Neural progenitor cell (in vitro differentiated cells): ENCODE data around the gene ADGRE2. TPM values are rescaled to one million over a fixed set of nuclear protein-coding genes. Genes with fewer than 3 reads are reported as not detected.
"Not testable (repeated sequence)": the region's sequence is repeated elsewhere in the genome, so short reads cannot be mapped to it uniquely, and the experiment has no call there.

ENCODE experiments used
- DNase-seq: peaks from one replicate; pipeline ENCODE4 v3.0.0-alpha.2; 2016; ENCODE audit warnings: low spot score
- H2AFZ ChIP-seq: fragments of 200-600 bp; sonication (generic); replicated peaks from 2 replicates; pipeline ENCODE4 v1.6.1; 2016; ENCODE audit warnings: antibody characterized with exemption
- H3F3A ChIP-seq: fragments of 200-600 bp; sonication (generic); 2 replicates; pipeline ENCODE4 v1.6.1; 2016; ENCODE audit warnings: antibody characterized with exemption, low read depth
- H3K27ac ChIP-seq: fragments of 200-600 bp; sonication (generic); 2 replicates; pipeline ENCODE4 v1.5.1; 2016; ENCODE audit warnings: mild to moderate bottlenecking
- H3K27me3 ChIP-seq: fragments of 200-600 bp; sonication (generic); 2 replicates; pipeline ENCODE4 v1.6.1; 2016; ENCODE audit warnings: mild to moderate bottlenecking, moderate library complexity
- H3K36me3 ChIP-seq: fragments of 200-600 bp; sonication (generic); 2 replicates; pipeline ENCODE4 v1.5.1; 2016
- H3K4me1 ChIP-seq: fragments of 200-600 bp; sonication (generic); 2 replicates; pipeline ENCODE4 v1.6.1; 2016; ENCODE audit warnings: mixed run types
- H3K4me2 ChIP-seq: fragments of 200-600 bp; sonication (generic); 2 replicates; pipeline ENCODE4 v1.6.1; 2016
- H3K4me3 ChIP-seq: fragments of 200-600 bp; sonication (generic); 2 replicates; pipeline ENCODE4 v1.5.1; 2016
- H3K79me2 ChIP-seq: fragments of 200-600 bp; sonication (generic); 2 replicates; pipeline ENCODE4 v1.6.1; 2016; ENCODE audit warnings: low read depth
- H3K9ac ChIP-seq: fragments of 200-600 bp; sonication (generic); 2 replicates; pipeline ENCODE4 v1.6.1; 2016
- H3K9me3 ChIP-seq: fragments of 200-600 bp; sonication (generic); 2 replicates; pipeline ENCODE4 v1.5.1; 2016; ENCODE audit warnings: low read depth
- H4K20me1 ChIP-seq: fragments of 200-600 bp; sonication (generic); 2 replicates; pipeline ENCODE4 v1.6.1; 2016; ENCODE audit warnings: low read depth
- H3K27ac Mint-ChIP-seq: 3 replicates; pipeline ENCODE4 v1.8.0; 2021; ENCODE audit warnings: mixed read lengths
- H3K27me3 Mint-ChIP-seq: 2 replicates; pipeline ENCODE4 v1.8.0; 2022; ENCODE audit warnings: low read depth, mild to moderate bottlenecking, inconsistent platforms, moderate library complexity, mixed read lengths; ENCODE audit not compliant: insufficient read depth
- H3K36me3 Mint-ChIP-seq: 3 replicates; pipeline ENCODE4 v1.8.0; 2021; ENCODE audit warnings: mixed read lengths
- H3K4me1 Mint-ChIP-seq: 3 replicates; pipeline ENCODE4 v1.8.0; 2021; ENCODE audit warnings: mixed read lengths
- H3K4me3 Mint-ChIP-seq: 3 replicates; pipeline ENCODE4 v1.8.0; 2021; ENCODE audit warnings: mild to moderate bottlenecking, moderate library complexity, mixed read lengths
- H3K9me3 Mint-ChIP-seq: 3 replicates; pipeline ENCODE4 v1.8.0; 2020; ENCODE audit warnings: mixed read lengths
- CTCF ChIP-seq: fragments of 200-600 bp; sonication (generic); IDR thresholded peaks from 2 replicates; pipeline ENCODE4 v1.5.1; 2017; ENCODE audit warnings: antibody characterized with exemption, mild to moderate bottlenecking
- EZH2 ChIP-seq: fragments of 200-600 bp; sonication (generic); IDR thresholded peaks from 2 replicates; pipeline ENCODE4 v1.6.1; 2017; ENCODE audit warnings: antibody characterized with exemption, mild to moderate bottlenecking, moderate library complexity
- EZH2phosphoT487 ChIP-seq: fragments of 200-600 bp; sonication (generic); IDR thresholded peaks from 2 replicates; pipeline ENCODE4 v1.6.1; 2017; ENCODE audit warnings: antibody characterized with exemption
- total RNA-seq: library from RNA; depleted of rRNA; stranded (reverse); fragments of >200 nt; gene quantifications from 2 replicates; pipeline ENCODE4 v1.2.3, GENCODE V29; 2015; ENCODE audit warnings: low replicate concordance

ADGRE2 gene
- total RNA-seq, 1 donor from 2014 or later = 0.28 TPM

- Histone ChIP-seq H3K27ac (no peak overlapping the region), H3K9me3 (no peaks in the 10 kb centered on the region), H3F3A (no peaks in the 10 kb centered on the region), H3K79me2 (no peaks in the 10 kb centered on the region), H3K4me2 (no peak overlapping the region), H3K27me3 (no peaks in the 10 kb centered on the region), H2AFZ (no peak overlapping the region), H3K4me3 (no peak overlapping the region), H3K36me3 (no peaks in the 10 kb centered on the region), H4K20me1 (no peaks in the 10 kb centered on the region), H3K4me1 (no peaks in the 10 kb centered on the region), H3K9ac (no peak overlapping the region)
- TF ChIP-seq EZH2phosphoT487 (no peak), CTCF (no peak), EZH2 (no peak)
- Mint-ChIP-seq H3K27ac (no peak overlapping the region), H3K27me3 (peaks cover 5% of the 10 kb centered on the region), H3K4me1 (no peaks in the 10 kb centered on the region), H3K9me3 (peaks cover 2% of the 10 kb centered on the region), H3K4me3 (no peak overlapping the region), H3K36me3 (no peaks in the 10 kb centered on the region)
- no peak for DNase-seq
Observed at GRCh38 chr19:14795078-14795721, 16.8 kb upstream of the ADGRE2 start.

GRCh38 chr19:14792250-14792649 lies 13.9 kb upstream of the ADGRE2 start:
- not testable (repeated sequence) for H3K9me3 ChIP-seq, H3K9me3 Mint-ChIP-seq, H3K36me3 Mint-ChIP-seq, H3K27ac Mint-ChIP-seq, H3F3A ChIP-seq, H3K27me3 ChIP-seq, H3K4me1 ChIP-seq, H4K20me1 ChIP-seq, H3K4me3 ChIP-seq, H3K4me2 ChIP-seq, H3K79me2 ChIP-seq, H3K9ac ChIP-seq, H3K27me3 Mint-ChIP-seq, H3K36me3 ChIP-seq, H3K4me1 Mint-ChIP-seq, H2AFZ ChIP-seq, H3K27ac ChIP-seq, DNase-seq, H3K4me3 Mint-ChIP-seq

GRCh38 chr19:14786421-14786851 lies 8.1 kb upstream of the ADGRE2 start:
- no peak overlapping the region for H3K27ac ChIP-seq
- peak overlapping the region; percentile 12 for H3K4me3 ChIP-seq
- no peaks in the 10 kb centered on the region for H4K20me1 ChIP-seq
- H3K9me3 ChIP-seq = no peaks in the 10 kb centered on the region
- peak overlapping the region; percentile 84 for H2AFZ ChIP-seq
- H3K4me3 Mint-ChIP-seq = no peak overlapping the region
- H3K9me3 Mint-ChIP-seq = no peaks in the 10 kb centered on the region
- H3K4me1 Mint-ChIP-seq = peaks cover 2% of the 10 kb centered on the region
- no peaks in the 10 kb centered on the region for H3K36me3 Mint-ChIP-seq
- no peaks in the 10 kb centered on the region for H3K4me1 ChIP-seq
- H3K79me2 ChIP-seq = no peaks in the 10 kb centered on the region
- peak; percentile 80 for DNase-seq
- TF ChIP-seq EZH2 (no peak), CTCF (peak; percentile 98), EZH2phosphoT487 (no peak)
- H3F3A ChIP-seq = no peaks in the 10 kb centered on the region
- H3K36me3 ChIP-seq = no peaks in the 10 kb centered on the region
- no peak overlapping the region for H3K9ac ChIP-seq
- peaks cover 3% of the 10 kb centered on the region for H3K27me3 Mint-ChIP-seq
- H3K4me2 ChIP-seq = peak overlapping the region; percentile 62
- H3K27ac Mint-ChIP-seq = no peak overlapping the region
- no peaks in the 10 kb centered on the region for H3K27me3 ChIP-seq

- DNase-seq, H3K27ac ChIP-seq, H3K4me3 ChIP-seq, H3K4me1 Mint-ChIP-seq, H3K79me2 ChIP-seq, H3K27ac Mint-ChIP-seq, H3K36me3 ChIP-seq, H3K4me3 Mint-ChIP-seq, H3K27me3 Mint-ChIP-seq, H3K4me2 ChIP-seq, H3K27me3 ChIP-seq, H3K9me3 ChIP-seq, H4K20me1 ChIP-seq, H2AFZ ChIP-seq, H3K4me1 ChIP-seq, H3K9me3 Mint-ChIP-seq, H3K36me3 Mint-ChIP-seq, H3K9ac ChIP-seq, H3F3A ChIP-seq: not testable (repeated sequence)
Observed at GRCh38 chr19:14785102-14785793, 6.9 kb upstream of the ADGRE2 start.

- not testable (repeated sequence) for H3K9me3 Mint-ChIP-seq, H3K4me1 ChIP-seq, H3K27ac ChIP-seq, H2AFZ ChIP-seq, H4K20me1 ChIP-seq, H3K4me3 Mint-ChIP-seq, H3K36me3 ChIP-seq, H3K79me2 ChIP-seq, H3K36me3 Mint-ChIP-seq, H3K27me3 ChIP-seq, H3K9ac ChIP-seq, H3K27ac Mint-ChIP-seq, H3K4me2 ChIP-seq, H3K27me3 Mint-ChIP-seq, H3K9me3 ChIP-seq, DNase-seq, H3K4me3 ChIP-seq, H3K4me1 Mint-ChIP-seq, H3F3A ChIP-seq
Observed at GRCh38 chr19:14784730-14785101, 6.4 kb upstream of the ADGRE2 start.

GRCh38 chr19:14783410-14783998 lies 5.1 kb upstream of the ADGRE2 start:
- not testable (repeated sequence) for H3K27me3 ChIP-seq, H3K4me3 ChIP-seq, DNase-seq, H3K9me3 ChIP-seq, H3K36me3 Mint-ChIP-seq, H3K4me1 Mint-ChIP-seq, H3K9ac ChIP-seq, H3K36me3 ChIP-seq, H3K79me2 ChIP-seq, H3K4me1 ChIP-seq, H3K9me3 Mint-ChIP-seq, H3K4me3 Mint-ChIP-seq, H3F3A ChIP-seq, H2AFZ ChIP-seq, H3K27ac ChIP-seq, H3K27me3 Mint-ChIP-seq, H3K27ac Mint-ChIP-seq, H3K4me2 ChIP-seq, H4K20me1 ChIP-seq
